H1 (cell line): ENCODE data around the gene SLC25A11. TPM values are rescaled to one million over a fixed set of nuclear protein-coding genes. Genes with fewer than 3 reads are reported as not detected.
A peak's percentile ranks its signal among the peaks of the same experiment; 100 is the strongest.

Source experiments
- CTCF ChIA-PET: fragments of 300-600 bp; sonication (Branson Sonifier 250); formaldehyde crosslinking; loops from one replicate; lab custom pipeline; 2021; ENCODE audit not compliant: partially characterized antibody; lab: Charles Lee
- POLR2A ChIA-PET: fragments of 300-600 bp; sonication (Branson Sonifier 250); formaldehyde crosslinking; loops from one replicate; lab custom pipeline; 2021; ENCODE audit warnings: inconsistent platforms; ENCODE audit not compliant: partially characterized antibody; lab: Charles Lee
- DNase-seq, 2 experiments: peaks; one replicate each; pipeline versions ENCODE4 v3.0.0 to v3.0.0-alpha.2; 2010 to 2022; ENCODE audit warnings: low spot score in 2 of 2, low read depth in 1 of 2, mixed read lengths in 1 of 2
- FAIRE-seq: peaks from 2 replicates; lab custom pipeline; 2011; peaks lifted over from hg19 to GRCh38; lab: Jason Lieb, UNC
- H2AFZ ChIP-seq: 2 replicates; pipeline ENCODE4 v1.8.1; 2012; ENCODE audit warnings: low read length, inconsistent platforms
- H2AK5ac ChIP-seq: 2 replicates; pipeline ENCODE4 v1.6.1; 2013; ENCODE audit warnings: low read depth, low read length
- H2BK120ac ChIP-seq: replicated peaks from 2 replicates; pipeline ENCODE3; 2013; ENCODE audit warnings: low read depth, low read length, inconsistent platforms
- H2BK12ac ChIP-seq: 2 replicates; pipeline ENCODE4 v1.6.1; 2013; ENCODE audit warnings: low read depth, low read length
- H2BK15ac ChIP-seq: 2 replicates; pipeline ENCODE4 v1.6.1; 2013; ENCODE audit warnings: low read length
- H2BK20ac ChIP-seq: 2 replicates; pipeline ENCODE4 v1.6.1; 2013; ENCODE audit warnings: low read length
- H2BK5ac ChIP-seq: 2 replicates; pipeline ENCODE4 v1.6.1; 2013; ENCODE audit warnings: low read depth, low read length
- H3K14ac ChIP-seq: 2 replicates; pipeline ENCODE4 v1.6.1; 2013; ENCODE audit warnings: inconsistent platforms; ENCODE audit not compliant: insufficient read length
- H3K18ac ChIP-seq: 2 replicates; pipeline ENCODE4 v1.6.1; 2013; ENCODE audit warnings: low read length; ENCODE audit errors: extremely low read depth
- H3K23ac ChIP-seq: 2 replicates; pipeline ENCODE4 v1.6.1; 2013; ENCODE audit warnings: inconsistent platforms; ENCODE audit not compliant: insufficient read length
- H3K23me2 ChIP-seq: 2 replicates; pipeline ENCODE4 v1.6.1; 2013; ENCODE audit warnings: low read depth, low read length
- H3K27ac ChIP-seq: 2 replicates; pipeline ENCODE4 v1.6.1; 2011; ENCODE audit warnings: low read depth, low read length, inconsistent platforms
- H3K27me3 ChIP-seq, 4 experiments: replicated peaks in 1 of 4; 1 replicate in 1 of 4; 2 replicates in 3 of 4; pipeline versions ENCODE4 v1.6.1 to v1.8.1; 2011 to 2013; ENCODE audit warnings: low read length in 3 of 4, mild to moderate bottlenecking in 3 of 4, inconsistent platforms in 2 of 4, mixed read lengths in 2 of 4, moderate library complexity in 1 of 4; ENCODE audit not compliant: control insufficient read depth in 3 of 4, insufficient read depth in 3 of 4; ENCODE audit errors: extremely low read depth in 1 of 4
- H3K36me3 ChIP-seq, 4 experiments: 2 replicates each; pipeline versions ENCODE4 v1.6.1 to v1.8.1; 2011 to 2013; ENCODE audit warnings: mild to moderate bottlenecking in 4 of 4, low read length in 3 of 4, moderate library complexity in 2 of 4, control low read depth in 1 of 4, inconsistent platforms in 1 of 4; ENCODE audit not compliant: insufficient read depth in 4 of 4, control insufficient read depth in 2 of 4
- H3K4ac ChIP-seq: replicated peaks from 2 replicates; pipeline ENCODE3; 2013; ENCODE audit warnings: low read length, low read depth, mixed read lengths, inconsistent platforms; ENCODE audit not compliant: insufficient read length
- H3K4me1 ChIP-seq, 4 experiments: replicated peaks in 1 of 4; 1 replicate in 1 of 4; 2 replicates in 3 of 4; pipeline versions ENCODE4 v1.6.1 to v1.8.1; 2011 to 2013; ENCODE audit warnings: low read length in 3 of 4, inconsistent platforms in 2 of 4, mixed read lengths in 1 of 4; ENCODE audit not compliant: insufficient read depth in 4 of 4, control insufficient read depth in 3 of 4
- H3K4me2 ChIP-seq, 2 experiments: 2 replicates each; pipeline versions ENCODE4 v1.6.1 to v1.8.1; 2011 to 2013; ENCODE audit warnings: low read depth in 2 of 2, low read length in 2 of 2, control low read depth in 1 of 2, inconsistent platforms in 1 of 2, mild to moderate bottlenecking in 1 of 2; ENCODE audit not compliant: insufficient read depth in 1 of 2
- H3K4me3 ChIP-seq, 4 experiments: fragments of 200-600, 300-600 bp in 1 of 4; sonication (generic), shearing (Covaris generic), sonication (Bioruptor Twin) in 1 of 4; 2 replicates each; pipeline versions ENCODE4 v1.5.1 to v1.8.1; 2011 to 2016; ENCODE audit warnings: low read length in 4 of 4, low read depth in 3 of 4, control low read depth in 2 of 4, inconsistent platforms in 2 of 4, mild to moderate bottlenecking in 2 of 4, mixed read lengths in 1 of 4, moderate library complexity in 1 of 4; ENCODE audit not compliant: insufficient read depth in 2 of 4; ENCODE audit errors: extremely low read depth in 1 of 4
- H3K56ac ChIP-seq: replicated peaks from 2 replicates; pipeline ENCODE3; 2013; ENCODE audit warnings: low read depth, mild to moderate bottlenecking, mixed read lengths, low read length, inconsistent platforms; ENCODE audit not compliant: insufficient read length
- H3K79me1 ChIP-seq: 2 replicates; pipeline ENCODE4 v1.6.1; 2013; ENCODE audit warnings: low read depth, low read length, control low read depth
- H3K79me2 ChIP-seq, 2 experiments: 2 replicates each; pipeline versions ENCODE4 v1.6.1 to v1.8.1; 2012 to 2013; ENCODE audit warnings: low read length in 2 of 2, mild to moderate bottlenecking in 2 of 2, inconsistent platforms in 1 of 2; ENCODE audit not compliant: insufficient read depth in 2 of 2, control insufficient read depth in 1 of 2
- H3K9ac ChIP-seq, 4 experiments: replicated peaks in 1 of 4; 1 replicate in 1 of 4; 2 replicates in 3 of 4; pipeline versions ENCODE4 v1.6.1 to v1.8.1; 2011 to 2013; ENCODE audit warnings: low read depth in 3 of 4, low read length in 3 of 4, control low read depth in 2 of 4, mild to moderate bottlenecking in 2 of 4, moderate library complexity in 2 of 4, inconsistent platforms in 1 of 4; ENCODE audit errors: extremely low read depth in 1 of 4
- H3K9me3 ChIP-seq, 2 experiments: 2 replicates each; pipeline versions ENCODE4 v1.6.1 to v1.8.1; 2012 to 2013; ENCODE audit warnings: mild to moderate bottlenecking in 2 of 2, moderate library complexity in 2 of 2, control low read depth in 1 of 2, inconsistent platforms in 1 of 2, low read depth in 1 of 2, low read length in 1 of 2, mixed read lengths in 1 of 2; ENCODE audit not compliant: insufficient read depth in 2 of 2
- H4K20me1 ChIP-seq, 2 experiments: replicated peaks in 1 of 2; 2 replicates each; pipeline versions ENCODE3 to v1.8.1; 2011 to 2013; ENCODE audit warnings: inconsistent platforms in 2 of 2, low read length in 2 of 2, mild to moderate bottlenecking in 1 of 2; ENCODE audit not compliant: insufficient read depth in 2 of 2, control insufficient read depth in 1 of 2
- H4K5ac ChIP-seq: 2 replicates; pipeline ENCODE4 v1.6.1; 2013; ENCODE audit warnings: low read length, low read depth, mixed read lengths, inconsistent platforms; ENCODE audit not compliant: insufficient read length
- H4K8ac ChIP-seq: 2 replicates; pipeline ENCODE4 v1.8.0; 2013; ENCODE audit warnings: mild to moderate bottlenecking, moderate library complexity, low read length, inconsistent platforms; ENCODE audit not compliant: insufficient read depth; ENCODE audit errors: extremely low read depth
- H4K91ac ChIP-seq: replicated peaks from 2 replicates; pipeline ENCODE3; 2013; ENCODE audit warnings: low read length, mixed read lengths, inconsistent platforms; ENCODE audit not compliant: insufficient read length
- EZH2 ChIP-seq: fragments of 200-600 bp; sonication (generic); IDR thresholded peaks from 2 replicates; pipeline ENCODE4 v1.7.1; 2012; ENCODE audit warnings: low read depth, mild to moderate bottlenecking, moderate library complexity, low read length, inconsistent platforms; ENCODE audit not compliant: severe bottlenecking
- GTF2F1 ChIP-seq: IDR thresholded peaks from 2 replicates; pipeline ENCODE4 v1.6.1; 2012; ENCODE audit warnings: low read depth, low read length, improper control_type of control experiment, borderline replicate concordance
- KDM4A ChIP-seq: IDR thresholded peaks from one replicate; pipeline ENCODE4 v1.7.1; 2012; ENCODE audit warnings: low read depth, mild to moderate bottlenecking, moderate library complexity, low read length, inconsistent platforms; ENCODE audit not compliant: severe bottlenecking
- MAX ChIP-seq: IDR thresholded peaks from 2 replicates; pipeline ENCODE4 v1.6.1; 2012; ENCODE audit warnings: inconsistent platforms
- POLR2AphosphoS5 ChIP-seq: IDR thresholded peaks from 2 replicates; pipeline ENCODE4 v1.6.1; 2011; ENCODE audit warnings: low read depth, low read length
- RAD21 ChIP-seq, 2 experiments: IDR thresholded peaks in 1 of 2; conservative IDR thresholded peaks in 1 of 2; 2 replicates each; pipeline ENCODE4 v1.6.1; 2011; ENCODE audit warnings: low read depth in 2 of 2, low read length in 2 of 2, improper control_type of control experiment in 1 of 2, inconsistent platforms in 1 of 2, mild to moderate bottlenecking in 1 of 2, moderate library complexity in 1 of 2
- RNF2 ChIP-seq: fragments of 200-900, 300-1000 bp; sonication (generic); IDR thresholded peaks from 2 replicates; pipeline ENCODE4 v1.7.1; 2016; ENCODE audit warnings: borderline replicate concordance, low read depth, mild to moderate bottlenecking, antibody characterized with exemption, low read length; ENCODE audit not compliant: poor library complexity, severe bottlenecking; ENCODE audit errors: missing control alignments
- SAP30 ChIP-seq: fragments of 300-600 bp; sonication (generic); IDR thresholded peaks from 2 replicates; pipeline ENCODE4 v1.7.1; 2012; ENCODE audit warnings: low read length, moderate library complexity, mild to moderate bottlenecking, inconsistent platforms; ENCODE audit not compliant: insufficient read depth, insufficient replicate concordance
- WGBS, 2 experiments: shearing (Covaris generic) in 1 of 2; methylation state at CpG; one replicate each; pipeline versions ENCODE4 v1.1.6 to v1.1.7; 2013 to 2015; ENCODE audit warnings: low lambda C conversion rate in 2 of 2, mixed read lengths in 2 of 2, inconsistent platforms in 1 of 2, low coverage in 1 of 2, missing lambda C conversion rate in 1 of 2; ENCODE audit not compliant: insufficient replicate concordance in 2 of 2, insufficient coverage in 1 of 2, insufficient read length in 1 of 2; ENCODE audit errors: extremely low coverage in 1 of 2, missing lambda C conversion rate in 1 of 2; 5-methylcytosine and 5-hydroxymethylcytosine counted together
- polyA plus RNA-seq, 7 experiments: library from polyadenylated mRNA; depleted of rRNA in 3 of 7; stranded (reverse) in 5 of 7; unstranded in 2 of 7; fragments of >200 nt in 5 of 7; fragments of 200-250 nt in 2 of 7; gene quantifications; 1 replicate in 5 of 7; 2 replicates in 1 of 7; 4 replicates in 1 of 7; pipeline versions ENCODE4 v1.2.1 to v1.2.3, GENCODE V29; 2011 to 2013; ENCODE audit warnings: missing spikeins in 2 of 7, mixed read lengths in 2 of 7
- total RNA-seq: library from RNA; stranded (reverse); fragmentation: NEBNext Ultra II Directional; extraction: Animal tissue kit (Norgen Biotek cat#: 25700); gene quantifications from 2 replicates; pipeline ENCODE4 v1.2.1, GENCODE V29; 2021

Gene SLC25A11
- total and polyA plus RNA-seq, 2 of the 8 experiments (the other 6 are each of a cell fraction or from before 2014, with no cell fraction given): 55.9 to 97.0 TPM

GRCh38 chr17:4968486-4969046 lies 28.7 kb upstream of the SLC25A11 start:
- H3K18ac ChIP-seq: peak overlapping the region; percentile 93
- peak overlapping the region; percentile 92 to 99 for H3K4me2 ChIP-seq
- FAIRE-seq (no peak), DNase-seq (peak in 1 of 2 experiments; percentile 72)
- peak overlapping the region; percentile 95 for H4K5ac ChIP-seq
- peak overlapping the region; percentile 75 for H4K8ac ChIP-seq
- H4K20me1 ChIP-seq: peaks cover 2 to 9% of the 10 kb centered on the region in 2 experiments
- H3K14ac ChIP-seq: peak overlapping the region; percentile 29
- peak overlapping the region; percentile 99 for H2BK12ac ChIP-seq
- peak overlapping the region; percentile 48; the same call in 1 of the 2 replicates for H2BK20ac ChIP-seq
- H3K9ac ChIP-seq: peak overlapping the region in 3 of 4 experiments; percentile 66 to 93 (median 77); a peak in 6 of 7 replicates
- H2BK15ac ChIP-seq: peak overlapping the region; percentile 99; the same call in 1 of the 2 replicates
- peak overlapping the region; percentile 47; the same call in 1 of the 2 replicates for H3K27ac ChIP-seq
- H2BK5ac ChIP-seq: peak overlapping the region; percentile 96
- no peak overlapping the region for H2AFZ ChIP-seq
- CTCF ChIA-PET: interaction anchor here (1.0 to 7.3 kb wide), 6 partner anchors 9 to 60 kb away, joined by 3 to 41 read pairs (median 20); partner anchors contain the start of gene ENO3
- H3K4me3 ChIP-seq: peak overlapping the region; percentile 71 to 90 (median 85)
- H3K23ac ChIP-seq: no peak overlapping the region
- H3K27me3 ChIP-seq: peaks cover 0 to 11% (median 4%) of the 10 kb centered on the region in 4 experiments; a peak in 3 of 7 replicates
- H3K4me1 ChIP-seq: peaks cover 2 to 16% (median 9%) of the 10 kb centered on the region in 4 experiments
- H3K9me3 ChIP-seq: no peaks in the 10 kb centered on the region
- POLR2A ChIA-PET: interaction anchor here (0.7 to 32.4 kb wide), 15 partner anchors 10 to 107 kb away, joined by 3 to 987 read pairs (median 4); partner anchors contain the start of genes C17orf107, CAMTA2, ENO3 and INCA1
- H3K36me3 ChIP-seq: peaks cover 0 to 11% (median 0%) of the 10 kb centered on the region in 4 experiments; a peak in 1 of 8 replicates
- H3K23me2 ChIP-seq: peaks cover 19% of the 10 kb centered on the region; the same call in 1 of the 2 replicates
- H2BK120ac ChIP-seq: no peak overlapping the region
- peak overlapping the region; percentile 75 for H3K56ac ChIP-seq
- WGBS, 2 experiments: 6% methylated on average over 20 of the region's 23 CpGs; no CpG with 5 or more reads in 1 of the 2 experiments
- H4K91ac ChIP-seq: peak overlapping the region; percentile 97
- H3K4ac ChIP-seq: peak overlapping the region; percentile 76
- peaks cover 0 to 16% of the 10 kb centered on the region in 2 experiments; a peak in 2 of 4 replicates for H3K79me2 ChIP-seq
- peak overlapping the region; percentile 86; the same call in 1 of the 2 replicates for H2AK5ac ChIP-seq
- H3K79me1 ChIP-seq: peaks cover 3% of the 10 kb centered on the region; the same call in 1 of the 2 replicates
- TF ChIP-seq KDM4A: peak; percentile 45
- no peak for TF ChIP-seq EZH2
- TF ChIP-seq RAD21 (IDR thresholded peaks at IDR 0.05 in 1 of 2, conservative IDR thresholded peaks at IDR 0.05 in 1 of 2; ENCODE audit: low read depth in 2 of 2, low read length in 2 of 2): 0 out of 4 replicates have a peak, but pooled peaks of 1 of the 2 experiments have one; percentile 2
- peak; percentile 45 for TF ChIP-seq MAX
- no peak for TF ChIP-seq GTF2F1
- TF ChIP-seq POLR2AphosphoS5: no peak
- TF ChIP-seq SAP30: peak; percentile 49
- no peak for TF ChIP-seq RNF2
